GM12878 (cell line): ENCODE measurements around the gene BAZ1B. TPM values are rescaled to one million over a fixed set of nuclear protein-coding genes. Genes with fewer than 3 reads are reported as not detected.

Experiments
- ATAC-seq: fragments of 200-7000 bp; cut with Tn5 transposase; 3 replicates; pipeline ENCODE4 v1.9.1; 2020; ENCODE audit warnings: mild to moderate bottlenecking, moderate library complexity
- BruUV-seq: library from RNA; stranded (reverse); fragments of 400-500 nt; replicated peaks from 2 replicates; lab custom pipeline; 2021; lab: Mats Ljungman, UMichigan
- CTCF ChIA-PET: fragments of 300-600 bp; sonication (Branson Sonifier 250); formaldehyde crosslinking; extraction: SDS; loops from one replicate; lab custom pipeline; 2021; ENCODE audit warnings: inconsistent platforms; lab: Yijun Ruan, JAX
- POLR2A ChIA-PET: fragments of 350-600 bp; formaldehyde crosslinking; extraction: SDS; loops from one replicate; lab custom pipeline; 2021; ENCODE audit warnings: inconsistent platforms; lab: Charles Lee
- RAD21 ChIA-PET: fragments of 300-600 bp; sonication (Branson Sonifier 250); formaldehyde crosslinking; loops from one replicate; lab custom pipeline; 2023; ENCODE audit warnings: antibody characterized with exemption; ENCODE audit not compliant: unreplicated experiment; lab: Charles Lee
- SMC1A ChIA-PET: fragments of 300-600 bp; sonication (Branson Sonifier 250); formaldehyde crosslinking; loops from one replicate; lab custom pipeline; 2023; ENCODE audit not compliant: unreplicated experiment, uncharacterized antibody; lab: Charles Lee
- DNase-seq: peaks from one replicate; pipeline ENCODE4 v3.0.0-alpha.2; 2011; ENCODE audit warnings: low read depth, low spot score
- FAIRE-seq: peaks from 3 replicates; lab custom pipeline; 2011; peaks lifted over from hg19 to GRCh38; lab: Jason Lieb, UNC
- H2AFZ ChIP-seq: 2 replicates; pipeline ENCODE4 v1.6.0; 2011; ENCODE audit warnings: low read depth, low read length, control low read depth; ENCODE audit not compliant: control insufficient read depth
- H3K27ac ChIP-seq: 2 replicates; pipeline ENCODE4 v1.5.1; 2011; ENCODE audit warnings: control low read depth; ENCODE audit not compliant: control insufficient read depth, insufficient read depth
- H3K27me3 ChIP-seq, 2 experiments: replicated peaks in 1 of 2; 2 replicates each; pipeline versions ENCODE4 v1.6.0 to v1.6.1; 2011; ENCODE audit warnings: low read length in 1 of 2; ENCODE audit not compliant: control insufficient read depth in 2 of 2, insufficient read depth in 2 of 2
- H3K36me3 ChIP-seq, 2 experiments: 2 replicates each; pipeline ENCODE4 v1.5.1; 2011; ENCODE audit warnings: low read length in 1 of 2; ENCODE audit not compliant: control insufficient read depth in 2 of 2, insufficient read depth in 2 of 2
- H3K4me1 ChIP-seq: 2 replicates; pipeline ENCODE4 v1.6.1; 2011; ENCODE audit warnings: mild to moderate bottlenecking, low read length, moderate library complexity, mixed read lengths; ENCODE audit not compliant: control insufficient read depth, insufficient read depth
- H3K4me2 ChIP-seq: 2 replicates; pipeline ENCODE4 v1.6.0; 2011; ENCODE audit warnings: control low read depth; ENCODE audit not compliant: control insufficient read depth, insufficient read depth
- H3K4me3 ChIP-seq: fragments of 200-600 bp; sonication (generic); 2 replicates; pipeline ENCODE4 v1.5.1; 2016
- H3K79me2 ChIP-seq: 2 replicates; pipeline ENCODE4 v1.6.0; 2011; ENCODE audit warnings: low read length; ENCODE audit not compliant: control insufficient read depth, insufficient read depth
- H3K9ac ChIP-seq: 2 replicates; pipeline ENCODE4 v1.8.0; 2011; ENCODE audit warnings: low read length, control low read depth, mixed read lengths; ENCODE audit not compliant: control insufficient read depth, insufficient read depth
- H3K9me3 ChIP-seq: replicated peaks from 3 replicates; pipeline ENCODE4 v1.5.1; 2011; ENCODE audit warnings: mild to moderate bottlenecking, low read length; ENCODE audit not compliant: control insufficient read depth, insufficient read depth
- H4K20me1 ChIP-seq: 2 replicates; pipeline ENCODE4 v1.6.0; 2011; ENCODE audit not compliant: control insufficient read depth, insufficient read depth
- ATF2 ChIP-seq: IDR thresholded peaks from 2 replicates; pipeline ENCODE4 v1.6.1; 2012; ENCODE audit warnings: low read length, inconsistent platforms
- BCL11A ChIP-seq: IDR thresholded peaks from 2 replicates; pipeline ENCODE4 v1.6.1; 2011; ENCODE audit warnings: low read depth, low read length
- FOXK2 ChIP-seq: fragments of 450-650 bp; IDR thresholded peaks from 2 replicates; pipeline ENCODE4 v1.6.1; 2017; ENCODE audit warnings: mild to moderate bottlenecking, moderate library complexity
- NFYA ChIP-seq: IDR thresholded peaks from 2 replicates; pipeline ENCODE4 v1.6.1; 2011; ENCODE audit warnings: low read depth, mild to moderate bottlenecking, low read length, improper control_type of control experiment, borderline replicate concordance
- NR2C2 ChIP-seq: IDR thresholded peaks from 2 replicates; pipeline ENCODE4 v1.6.1; 2011; ENCODE audit warnings: borderline replicate concordance, low read depth; ENCODE audit not compliant: control insufficient read depth, insufficient read length
- RAD21 ChIP-seq: IDR thresholded peaks from 2 replicates; pipeline ENCODE4 v1.6.1; 2011; ENCODE audit warnings: mild to moderate bottlenecking, low read depth, low read length, moderate library complexity; ENCODE audit not compliant: insufficient read depth
- RAD51 ChIP-seq: fragments of 450-650 bp; IDR thresholded peaks from 2 replicates; pipeline ENCODE4 v1.6.1; 2016; ENCODE audit warnings: moderate library complexity, mild to moderate bottlenecking, inconsistent platforms
- ZBED1 ChIP-seq: IDR thresholded peaks from 2 replicates; pipeline ENCODE4 v1.6.1; 2016; ENCODE audit warnings: borderline replicate concordance
- ZNF24 ChIP-seq: fragments of 450-650 bp; IDR thresholded peaks from 2 replicates; pipeline ENCODE4 v1.6.1; 2017; ENCODE audit warnings: antibody characterized with exemption, mild to moderate bottlenecking
- WGBS: methylation state at CpG from one replicate; pipeline ENCODE4 v1.1.6; 2016; ENCODE audit warnings: low lambda C conversion rate; ENCODE audit not compliant: insufficient replicate concordance, insufficient coverage; ENCODE audit errors: missing lambda C conversion rate; 5-methylcytosine and 5-hydroxymethylcytosine counted together
- in situ Hi-C: fragments of 300-500 bp; cut with MboI; formaldehyde crosslinking; loops from 9 replicates; pipeline ENCODE4 v1.14.3; 2018; ENCODE audit warnings: mixed read lengths
- intact Hi-C: fragments of 100-400 bp; cut with micrococcal nuclease; formaldehyde crosslinking; loops from one replicate; pipeline ENCODE4 v1.14.2; 2022; ENCODE audit not compliant: unreplicated experiment
- polyA plus RNA-seq, 11 experiments: library from polyadenylated mRNA; depleted of rRNA in 4 of 11; unstranded in 6 of 11; stranded (reverse) in 5 of 11; fragments of >200 nt; fragmentation: Nextera tagmentation in 4 of 11; fragmentation: Illumina TruSeq in 1 of 11; extraction: Ambion mirVana in 4 of 11; extraction: Trizol in 1 of 11; gene quantifications; 1 replicate in 1 of 11; 2 replicates in 10 of 11; pipeline versions ENCODE4 v1.2.1 to v1.2.3, GENCODE V29; 2011 to 2016; ENCODE audit warnings: inconsistent platforms in 2 of 11, missing spikeins in 2 of 11, low read depth in 1 of 11
- total RNA-seq, 4 experiments: library from RNA; depleted of rRNA in 3 of 4; stranded (reverse); fragments of >200 nt in 3 of 4; fragmentation: Illumina TruSeq in 1 of 4; extraction: Trizol in 1 of 4; gene quantifications; 2 replicates each; pipeline versions ENCODE4 v1.2.1 to v1.2.3, GENCODE V29; 2013 to 2021
- TF ChIP-seq, protein P1 (sequence below): fragments of 450-650 bp; IDR thresholded peaks from 2 replicates; pipeline ENCODE4 v1.6.1; 2016; ENCODE audit warnings: mild to moderate bottlenecking
- TF ChIP-seq, protein P2 (sequence below): fragments of 450-650 bp; IDR thresholded peaks from 2 replicates; pipeline ENCODE4 v1.6.1; 2018; ENCODE audit warnings: mild to moderate bottlenecking, low read depth, moderate library complexity; ENCODE audit not compliant: partially characterized antibody

BAZ1B gene
- total and polyA plus RNA-seq, 10 of the 15 experiments (the other 5 are each of a cell fraction or from before 2014, with no cell fraction given) = 14.0 to 77.4 (median 36.2) TPM

DNA sequence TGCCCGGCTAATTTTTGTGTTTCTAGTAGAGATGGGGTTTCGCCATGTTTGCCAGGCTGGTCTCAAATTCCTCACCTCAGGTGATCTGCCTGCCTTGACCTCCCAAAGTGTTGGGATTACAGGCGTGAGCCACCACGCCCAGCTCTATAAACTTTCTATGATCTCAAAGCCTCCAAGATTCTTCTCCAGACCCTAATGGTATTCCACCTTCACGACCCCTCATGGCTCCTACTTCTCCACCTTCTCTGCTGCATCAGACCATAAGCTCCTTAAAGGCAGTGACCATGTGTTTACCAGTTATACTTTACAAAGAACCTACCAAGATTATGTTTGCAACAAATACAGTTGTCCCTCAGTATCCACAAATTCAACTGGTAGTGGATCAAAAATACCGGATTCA lies 10.1 kb upstream of the BAZ1B start:
- 86% methylated on average over 6 of the region's 6 CpGs for WGBS
- FAIRE-seq = no peak
- intact Hi-C loops = no loop called here
- SMC1A ChIA-PET = interaction anchor here (1.3 kb wide), 1 partner anchor 12 kb away, joined by 3 read pairs; no protein-coding TSS in a partner anchor
- in situ Hi-C loops = no loop called here
- H3K79me2 ChIP-seq = no peaks in the 10 kb centered on the region
- TF ChIP-seq NR2C2 (no peak), ZBED1 (no peak), RAD21 (no peak), NFYA (no peak)
- TF ChIP-seq, protein P1, sequence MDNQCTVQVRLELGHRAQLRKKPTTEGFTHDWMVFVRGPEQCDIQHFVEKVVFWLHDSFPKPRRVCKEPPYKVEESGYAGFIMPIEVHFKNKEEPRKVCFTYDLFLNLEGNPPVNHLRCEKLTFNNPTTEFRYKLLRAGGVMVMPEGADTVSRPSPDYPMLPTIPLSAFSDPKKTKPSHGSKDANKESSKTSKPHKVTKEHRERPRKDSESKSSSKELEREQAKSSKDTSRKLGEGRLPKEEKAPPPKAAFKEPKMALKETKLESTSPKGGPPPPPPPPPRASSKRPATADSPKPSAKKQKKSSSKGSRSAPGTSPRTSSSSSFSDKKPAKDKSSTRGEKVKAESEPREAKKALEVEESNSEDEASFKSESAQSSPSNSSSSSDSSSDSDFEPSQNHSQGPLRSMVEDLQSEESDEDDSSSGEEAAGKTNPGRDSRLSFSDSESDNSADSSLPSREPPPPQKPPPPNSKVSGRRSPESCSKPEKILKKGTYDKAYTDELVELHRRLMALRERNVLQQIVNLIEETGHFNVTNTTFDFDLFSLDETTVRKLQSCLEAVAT = no peak
- peaks cover 9 to 13% of the 10 kb centered on the region in 2 experiments for H3K36me3 ChIP-seq
- no peak overlapping the region for H3K4me3 ChIP-seq
- POLR2A ChIA-PET = no interaction called here
- H3K27ac ChIP-seq = no peak overlapping the region
- DNase-seq = no peak
- no peaks in the 10 kb centered on the region for H3K27me3 ChIP-seq
- H4K20me1 ChIP-seq = no peaks in the 10 kb centered on the region
- RAD21 ChIA-PET = no interaction called here
- no peak overlapping the region for H3K9ac ChIP-seq
- no peak overlapping the region for H3K4me2 ChIP-seq
- no peaks in the 10 kb centered on the region for H3K9me3 ChIP-seq
- no peak for ATAC-seq
- no TSS peak for BruUV-seq
- no peak overlapping the region for H2AFZ ChIP-seq
- CTCF ChIA-PET = no interaction called here
- H3K4me1 ChIP-seq = peaks cover 1% of the 10 kb centered on the region; the same call in 1 of the 2 replicates

DNA sequence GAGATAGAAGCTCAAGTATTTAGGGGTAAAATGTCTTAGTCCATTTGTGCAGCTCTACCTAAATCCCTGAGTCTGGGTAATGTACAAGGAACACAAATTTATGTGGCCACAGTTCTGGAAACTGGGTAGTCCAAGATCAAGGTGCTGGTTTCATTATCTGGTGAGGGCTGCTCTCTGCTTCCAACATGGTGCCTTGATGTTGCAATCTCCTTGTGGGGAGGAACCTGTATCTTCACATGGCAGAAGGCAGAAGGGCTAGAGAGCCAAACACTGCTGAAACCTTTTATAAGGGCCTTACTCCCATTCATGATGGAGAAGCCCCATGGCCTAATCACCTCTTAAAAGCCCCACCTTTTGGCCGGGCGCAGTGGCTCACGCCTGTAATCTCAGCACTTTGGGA lies 8.7 kb upstream of the BAZ1B start:
- ATAC-seq (no peak), FAIRE-seq (no peak), DNase-seq (no peak)
- Histone ChIP-seq H2AFZ (no peak overlapping the region), H3K4me2 (no peak overlapping the region), H3K79me2 (no peaks in the 10 kb centered on the region), H3K27ac (no peak overlapping the region), H3K9me3 (no peaks in the 10 kb centered on the region), H3K27me3 (no peaks in the 10 kb centered on the region), H3K9ac (no peak overlapping the region), H4K20me1 (no peaks in the 10 kb centered on the region), H3K36me3 (peaks cover 0 to 5% of the 10 kb centered on the region in 2 experiments; a peak in 2 of 4 replicates), H3K4me1 (peaks cover 11% of the 10 kb centered on the region), H3K4me3 (no peak overlapping the region)
- no TSS peak for BruUV-seq
- intact Hi-C loops (no loop called here), in situ Hi-C loops (no loop called here)
- SMC1A ChIA-PET = no interaction called here
- WGBS = 98% methylated on average over 3 of the region's 3 CpGs
- RAD21 ChIA-PET = no interaction called here
- CTCF ChIA-PET = no interaction called here
- POLR2A ChIA-PET = no interaction called here
- TF ChIP-seq RAD21 = no peak
- TF ChIP-seq FOXK2 = no peak
- TF ChIP-seq RAD51 = no peak
- no peak for TF ChIP-seq ZNF24
- TF ChIP-seq BCL11A = no peak
- TF ChIP-seq, protein P2, sequence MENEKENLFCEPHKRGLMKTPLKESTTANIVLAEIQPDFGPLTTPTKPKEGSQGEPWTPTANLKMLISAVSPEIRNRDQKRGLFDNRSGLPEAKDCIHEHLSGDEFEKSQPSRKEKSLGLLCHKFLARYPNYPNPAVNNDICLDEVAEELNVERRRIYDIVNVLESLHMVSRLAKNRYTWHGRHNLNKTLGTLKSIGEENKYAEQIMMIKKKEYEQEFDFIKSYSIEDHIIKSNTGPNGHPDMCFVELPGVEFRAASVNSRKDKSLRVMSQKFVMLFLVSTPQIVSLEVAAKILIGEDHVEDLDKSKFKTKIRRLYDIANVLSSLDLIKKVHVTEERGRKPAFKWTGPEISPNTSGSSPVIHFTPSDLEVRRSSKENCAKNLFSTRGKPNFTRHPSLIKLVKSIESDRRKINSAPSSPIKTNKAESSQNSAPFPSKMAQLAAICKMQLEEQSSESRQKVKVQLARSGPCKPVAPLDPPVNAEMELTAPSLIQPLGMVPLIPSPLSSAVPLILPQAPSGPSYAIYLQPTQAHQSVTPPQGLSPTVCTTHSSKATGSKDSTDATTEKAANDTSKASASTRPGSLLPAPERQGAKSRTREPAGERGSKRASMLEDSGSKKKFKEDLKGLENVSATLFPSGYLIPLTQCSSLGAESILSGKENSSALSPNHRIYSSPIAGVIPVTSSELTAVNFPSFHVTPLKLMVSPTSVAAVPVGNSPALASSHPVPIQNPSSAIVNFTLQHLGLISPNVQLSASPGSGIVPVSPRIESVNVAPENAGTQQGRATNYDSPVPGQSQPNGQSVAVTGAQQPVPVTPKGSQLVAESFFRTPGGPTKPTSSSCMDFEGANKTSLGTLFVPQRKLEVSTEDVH = no peak
- no peak for TF ChIP-seq ATF2
- no peak for TF ChIP-seq NFYA
